Activated naive CD8-positive, alpha-beta T cell treated with anti-CD3 and anti-CD28 coated beads for 36 hours (primary cell): ENCODE data around the gene PLTP. TPM values are rescaled to one million over a fixed set of nuclear protein-coding genes. Genes with fewer than 3 reads are reported as not detected.
"Not testable (repeated sequence)": the region's sequence is repeated elsewhere in the genome, so short reads cannot be mapped to it uniquely, and the experiment has no call there.

Source experiments
- DNase-seq: peaks from one replicate; pipeline ENCODE4 v3.0.0; 2021
- H3K27ac Mint-ChIP-seq: one replicate; pipeline ENCODE4 v1.8.0; 2022; ENCODE audit warnings: mild to moderate bottlenecking, moderate library complexity, mixed read lengths
- H3K27me3 Mint-ChIP-seq: one replicate; pipeline ENCODE4 v1.8.0; 2022; ENCODE audit warnings: mild to moderate bottlenecking, mixed read lengths
- H3K36me3 Mint-ChIP-seq: one replicate; pipeline ENCODE4 v1.8.0; 2021; ENCODE audit warnings: mild to moderate bottlenecking, mixed read lengths
- H3K4me1 Mint-ChIP-seq: one replicate; pipeline ENCODE4 v1.8.0; 2021; ENCODE audit warnings: mixed read lengths
- H3K4me3 Mint-ChIP-seq: one replicate; pipeline ENCODE4 v1.8.0; 2022; ENCODE audit warnings: mild to moderate bottlenecking, moderate library complexity, mixed read lengths
- H3K9me3 Mint-ChIP-seq: one replicate; pipeline ENCODE4 v1.8.0; 2022; ENCODE audit warnings: mixed read lengths
- total RNA-seq, 2 experiments: library from RNA; stranded (reverse); gene quantifications; one replicate each; pipeline ENCODE4 v1.2.3, GENCODE V29; 2021

The PLTP gene
- total RNA-seq, 2 experiments from 2014 or later: 5.9 to 6.2 TPM

- Mint-ChIP-seq H3K4me1 (no peaks in the 10 kb centered on the region), H3K4me3 (no peak overlapping the region), H3K27me3 (peaks cover 14% of the 10 kb centered on the region), H3K9me3 (no peaks in the 10 kb centered on the region), H3K27ac (no peak overlapping the region), H3K36me3 (no peaks in the 10 kb centered on the region)
- no peak for DNase-seq
Measured at GRCh38 chr20:45918182-45918737, 6.3 kb upstream of the PLTP start.

GRCh38 chr20:45917790-45918141 is 5.8 kb upstream of the PLTP start:
- no peaks in the 10 kb centered on the region for H3K36me3 Mint-ChIP-seq
- H3K4me1 Mint-ChIP-seq: peaks cover 1% of the 10 kb centered on the region
- no peak overlapping the region for H3K4me3 Mint-ChIP-seq
- no peak for DNase-seq
- peaks cover 18% of the 10 kb centered on the region for H3K27me3 Mint-ChIP-seq
- H3K9me3 Mint-ChIP-seq: no peaks in the 10 kb centered on the region
- no peak overlapping the region for H3K27ac Mint-ChIP-seq

GRCh38 chr20:45913116-45913515 is 1.2 kb upstream of the PLTP start:
- no peak for DNase-seq
- peaks cover 14% of the 10 kb centered on the region for H3K4me1 Mint-ChIP-seq
- H3K27me3 Mint-ChIP-seq: peaks cover 20% of the 10 kb centered on the region
- no peaks in the 10 kb centered on the region for H3K9me3 Mint-ChIP-seq
- no peaks in the 10 kb centered on the region for H3K36me3 Mint-ChIP-seq
- H3K27ac Mint-ChIP-seq: no peak overlapping the region
- peak overlapping the region; percentile 29 for H3K4me3 Mint-ChIP-seq

- no peaks in the 10 kb centered on the region for H3K9me3 Mint-ChIP-seq
- peaks cover 14% of the 10 kb centered on the region for H3K4me1 Mint-ChIP-seq
- H3K27ac Mint-ChIP-seq: no peak overlapping the region
- peaks cover 20% of the 10 kb centered on the region for H3K27me3 Mint-ChIP-seq
- peak overlapping the region; percentile 14 for H3K4me3 Mint-ChIP-seq
- H3K36me3 Mint-ChIP-seq: no peaks in the 10 kb centered on the region
- DNase-seq: no peak
Measured at GRCh38 chr20:45912344-45912682, 358 bp upstream of the PLTP start.

- Mint-ChIP-seq H3K27me3 (peaks cover 17% of the 10 kb centered on the region), H3K36me3 (no peaks in the 10 kb centered on the region), H3K4me1 (peaks cover 14% of the 10 kb centered on the region), H3K27ac (peak overlapping the region; percentile 59), H3K4me3 (peak overlapping the region; percentile 70), H3K9me3 (no peaks in the 10 kb centered on the region)
- DNase-seq: peak; percentile 96
Measured at GRCh38 chr20:45910670-45911485, 1.1 kb downstream of the PLTP start.

GRCh38 chr20:45909817-45910669 is 1.9 kb downstream of the PLTP start:
- Mint-ChIP-seq H3K9me3 (no peaks in the 10 kb centered on the region), H3K4me1 (peaks cover 14% of the 10 kb centered on the region), H3K36me3 (no peaks in the 10 kb centered on the region), H3K4me3 (peak overlapping the region; percentile 70), H3K27ac (peak overlapping the region; percentile 59), H3K27me3 (peaks cover 16% of the 10 kb centered on the region)
- DNase-seq: no peak

GRCh38 chr20:45909336-45909808 is 2.6 kb downstream of the PLTP start:
- Mint-ChIP-seq H3K27me3 (peaks cover 13% of the 10 kb centered on the region), H3K9me3 (no peaks in the 10 kb centered on the region), H3K4me3 (no peak overlapping the region), H3K27ac (no peak overlapping the region), H3K4me1 (peaks cover 14% of the 10 kb centered on the region), H3K36me3 (no peaks in the 10 kb centered on the region)
- no peak for DNase-seq

GRCh38 chr20:45908084-45908483 is 3.9 kb downstream of the PLTP start:
- peaks cover 8% of the 10 kb centered on the region for H3K27me3 Mint-ChIP-seq
- no peak overlapping the region for H3K4me3 Mint-ChIP-seq
- H3K27ac Mint-ChIP-seq: no peak overlapping the region

GRCh38 chr20:45907219-45907948 is 4.6 kb downstream of the PLTP start:
- Mint-ChIP-seq H3K27ac (no peak overlapping the region), H3K36me3 (no peaks in the 10 kb centered on the region), H3K9me3 (no peaks in the 10 kb centered on the region), H3K4me1 (peaks cover 12% of the 10 kb centered on the region), H3K27me3 (peaks cover 4% of the 10 kb centered on the region), H3K4me3 (no peak overlapping the region)
- no peak for DNase-seq

More at GRCh38 chr20:45908084-45908483, 3.9 kb downstream of the PLTP start:
- peaks cover 14% of the 10 kb centered on the region for H3K4me1 Mint-ChIP-seq
- H3K36me3 Mint-ChIP-seq: no peaks in the 10 kb centered on the region
- no peaks in the 10 kb centered on the region for H3K9me3 Mint-ChIP-seq
- DNase-seq: no peak

- no peaks in the 10 kb centered on the region for H3K9me3 Mint-ChIP-seq
- H3K4me1 Mint-ChIP-seq: peaks cover 1% of the 10 kb centered on the region
- no peaks in the 10 kb centered on the region for H3K36me3 Mint-ChIP-seq
- no peak overlapping the region for H3K27ac Mint-ChIP-seq
- DNase-seq: no peak
- no peaks in the 10 kb centered on the region for H3K27me3 Mint-ChIP-seq
- H3K4me3 Mint-ChIP-seq: no peak overlapping the region
Measured at GRCh38 chr20:45905505-45906079, 6.4 kb downstream of the PLTP start.

- Mint-ChIP-seq H3K36me3 (no peaks in the 10 kb centered on the region), H3K4me1 (no peaks in the 10 kb centered on the region), H3K4me3 (no peak overlapping the region), H3K9me3 (no peaks in the 10 kb centered on the region), H3K27me3 (no peaks in the 10 kb centered on the region), H3K27ac (no peak overlapping the region)
- DNase-seq: no peak
Measured at GRCh38 chr20:45904583-45905504, 7.1 kb downstream of the PLTP start.

GRCh38 chr20:45902199-45902701 is 9.7 kb downstream of the PLTP start:
- Mint-ChIP-seq H3K27ac (no peak overlapping the region), H3K9me3 (no peaks in the 10 kb centered on the region), H3K4me3 (no peak overlapping the region), H3K4me1 (no peaks in the 10 kb centered on the region), H3K36me3 (no peaks in the 10 kb centered on the region), H3K27me3 (no peaks in the 10 kb centered on the region)
- no peak for DNase-seq

- H3K27ac Mint-ChIP-seq, H3K4me1 Mint-ChIP-seq, H3K27me3 Mint-ChIP-seq, H3K9me3 Mint-ChIP-seq, H3K4me3 Mint-ChIP-seq, H3K36me3 Mint-ChIP-seq, DNase-seq: not testable (repeated sequence)
Measured at GRCh38 chr20:45901332-45901731, 10.6 kb downstream of the PLTP start.
